Mesenchymal stem cell (in vitro differentiated cells and primary cell): ENCODE measurements around the gene COPE.
A peak's percentile ranks its signal among the peaks of the same experiment; 100 is the strongest.

ENCODE experiments used
- DNase-seq: peaks from one replicate; pipeline ENCODE4 v3.0.0-alpha.2; 2013
- H2AFZ ChIP-seq: one replicate; pipeline ENCODE4 v1.6.1; 2013; ENCODE audit warnings: low read depth, mild to moderate bottlenecking, control low read depth, inconsistent platforms, low read length, moderate library complexity
- H2AK5ac ChIP-seq: 2 replicates; pipeline ENCODE4 v1.6.1; 2013; ENCODE audit warnings: low read length, moderate library complexity, mild to moderate bottlenecking, inconsistent platforms; ENCODE audit not compliant: severe bottlenecking
- H2BK120ac ChIP-seq: one replicate; pipeline ENCODE4 v1.6.1; 2013; ENCODE audit warnings: low read depth, mild to moderate bottlenecking, inconsistent platforms, low read length, moderate library complexity
- H2BK12ac ChIP-seq, 2 experiments: one replicate each; pipeline ENCODE4 v1.6.1; 2013; ENCODE audit warnings: inconsistent platforms in 2 of 2, low read length in 2 of 2, mild to moderate bottlenecking in 2 of 2, moderate library complexity in 2 of 2, control low read depth in 1 of 2
- H2BK15ac ChIP-seq: one replicate; pipeline ENCODE4 v1.6.1; 2013; ENCODE audit warnings: mild to moderate bottlenecking, low read depth, inconsistent platforms; ENCODE audit not compliant: poor library complexity, severe bottlenecking
- H2BK5ac ChIP-seq: 2 replicates; pipeline ENCODE4 v1.6.1; 2013; ENCODE audit warnings: low read depth, mild to moderate bottlenecking, low read length, control low read depth, inconsistent platforms; ENCODE audit not compliant: poor library complexity, severe bottlenecking
- H3K14ac ChIP-seq, 2 experiments: one replicate each; pipeline ENCODE4 v1.6.1; 2013; ENCODE audit warnings: inconsistent platforms in 2 of 2, low read length in 2 of 2, control low read depth in 1 of 2, mild to moderate bottlenecking in 1 of 2, moderate library complexity in 1 of 2
- H3K18ac ChIP-seq, 2 experiments: one replicate each; pipeline ENCODE4 v1.6.1; 2013; ENCODE audit warnings: inconsistent platforms in 2 of 2, low read length in 2 of 2, control low read depth in 1 of 2, low read depth in 1 of 2, mild to moderate bottlenecking in 1 of 2
- H3K23ac ChIP-seq, 2 experiments: one replicate each; pipeline ENCODE4 v1.6.1; 2013; ENCODE audit warnings: inconsistent platforms in 2 of 2, low read length in 2 of 2, mild to moderate bottlenecking in 2 of 2, moderate library complexity in 2 of 2, control low read depth in 1 of 2
- H3K27ac ChIP-seq: 2 replicates; pipeline ENCODE4 v1.5.1; 2013; ENCODE audit warnings: mild to moderate bottlenecking, moderate library complexity, low read length, control low read depth, inconsistent platforms; ENCODE audit not compliant: poor library complexity, severe bottlenecking
- H3K27me3 ChIP-seq, 2 experiments: 2 replicates each; pipeline versions ENCODE4 v1.6.1 to v1.7.0; 2013; ENCODE audit warnings: low read length in 2 of 2, mild to moderate bottlenecking in 2 of 2, moderate library complexity in 2 of 2, control low read depth in 1 of 2, inconsistent platforms in 1 of 2; ENCODE audit not compliant: control insufficient read depth in 1 of 2, insufficient read depth in 1 of 2
- H3K36me3 ChIP-seq, 2 experiments: 2 replicates each; pipeline versions ENCODE4 v1.6.1 to v1.7.0; 2013; ENCODE audit warnings: low read length in 2 of 2, control low read depth in 1 of 2, inconsistent platforms in 1 of 2, low read depth in 1 of 2, mild to moderate bottlenecking in 1 of 2; ENCODE audit not compliant: insufficient read depth in 2 of 2, control insufficient read depth in 1 of 2
- H3K4ac ChIP-seq, 2 experiments: one replicate each; pipeline ENCODE4 v1.6.1; 2013; ENCODE audit warnings: inconsistent platforms in 2 of 2, low read length in 2 of 2, mild to moderate bottlenecking in 2 of 2, moderate library complexity in 2 of 2, control low read depth in 1 of 2, low read depth in 1 of 2
- H3K4me1 ChIP-seq: 2 replicates; pipeline ENCODE4 v1.6.1; 2013; ENCODE audit warnings: low read depth, low read length, control low read depth; ENCODE audit not compliant: control insufficient read depth, insufficient read depth
- H3K4me2 ChIP-seq: 2 replicates; pipeline ENCODE4 v1.6.1; 2013; ENCODE audit warnings: low read length, mild to moderate bottlenecking, inconsistent platforms; ENCODE audit not compliant: poor library complexity, severe bottlenecking
- H3K4me3 ChIP-seq, 2 experiments: 2 replicates each; pipeline versions ENCODE4 v1.5.1 to v1.7.0; 2013; ENCODE audit warnings: low read length in 2 of 2, mild to moderate bottlenecking in 2 of 2, control low read depth in 1 of 2, low read depth in 1 of 2; ENCODE audit not compliant: insufficient read depth in 1 of 2
- H3K79me1 ChIP-seq: replicated peaks from 2 replicates; pipeline ENCODE4 v1.6.1; 2013; ENCODE audit warnings: mild to moderate bottlenecking, control low read depth, low read length, inconsistent platforms; ENCODE audit not compliant: poor library complexity, severe bottlenecking
- H3K9ac ChIP-seq: 2 replicates; pipeline ENCODE4 v1.7.0; 2013; ENCODE audit warnings: mild to moderate bottlenecking, low read length, moderate library complexity
- H3K9me3 ChIP-seq: 2 replicates; pipeline ENCODE4 v1.7.0; 2013; ENCODE audit warnings: mild to moderate bottlenecking, low read length; ENCODE audit not compliant: control insufficient read depth
- H4K8ac ChIP-seq: one replicate; pipeline ENCODE4 v1.6.1; 2013; ENCODE audit warnings: inconsistent platforms, mild to moderate bottlenecking, low read length, moderate library complexity
- H4K91ac ChIP-seq: one replicate; pipeline ENCODE4 v1.6.1; 2013; ENCODE audit warnings: mild to moderate bottlenecking, low read length, inconsistent platforms
- WGBS: methylation state at CpG from one replicate; pipeline ENCODE4 v1.1.7; 2013; ENCODE audit warnings: mixed read lengths; 5-methylcytosine and 5-hydroxymethylcytosine counted together

The COPE gene

DNA sequence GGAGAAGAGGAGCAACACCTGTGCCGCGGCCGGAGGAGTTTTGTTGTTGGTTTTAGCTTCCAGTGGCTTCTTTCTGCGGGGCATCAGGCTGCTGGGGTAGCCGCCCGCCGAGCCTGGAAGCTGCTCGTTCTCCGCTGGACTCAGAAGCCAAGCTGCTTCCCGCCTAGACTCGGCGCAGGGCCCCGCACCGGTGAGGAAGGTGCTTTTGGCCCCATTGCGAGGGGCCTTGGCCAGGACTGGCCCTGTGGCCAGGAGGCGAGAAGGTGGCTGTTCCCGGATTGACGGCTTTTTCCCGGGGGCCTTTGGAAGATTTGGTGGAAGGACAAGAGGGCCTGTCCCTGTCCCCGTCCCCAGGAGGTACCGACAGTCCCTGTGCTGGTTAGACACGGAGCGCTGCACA, 52.0 kb downstream of the COPE start:
- Histone ChIP-seq H3K9ac (no peak overlapping the region), H2BK15ac (no peak overlapping the region), H2AFZ (no peak overlapping the region), H3K14ac (no peak overlapping the region), H3K23ac (no peak overlapping the region), H3K4me3 (no peak overlapping the region), H4K91ac (no peak overlapping the region), H4K8ac (no peak overlapping the region), H2BK120ac (no peak overlapping the region), H2BK12ac (no peak overlapping the region), H3K79me1 (peaks cover 29% of the 10 kb centered on the region), H3K27me3 (no peaks in the 10 kb centered on the region), H3K4me2 (no peak overlapping the region), H2BK5ac (no peak overlapping the region), H3K9me3 (no peaks in the 10 kb centered on the region), H3K4ac (no peak overlapping the region), H3K36me3 (peaks cover 69 to 86% of the 10 kb centered on the region in 2 experiments), H3K4me1 (peaks cover 5% of the 10 kb centered on the region), H2AK5ac (no peak overlapping the region), H3K18ac (no peak overlapping the region), H3K27ac (no peak overlapping the region)
- no peak for DNase-seq
- WGBS: 96% methylated on average over 23 of the region's 23 CpGs

GRCh38 chr19:18866800-18867123, 52.4 kb downstream of the COPE start:
- 84% methylated on average over 16 of the region's 17 CpGs for WGBS
- Histone ChIP-seq H4K91ac (no peak overlapping the region), H2AFZ (no peak overlapping the region), H3K27ac (no peak overlapping the region), H4K8ac (peak overlapping the region; percentile 13), H3K23ac (no peak overlapping the region), H2BK15ac (no peak overlapping the region), H3K36me3 (peaks cover 70 to 90% of the 10 kb centered on the region in 2 experiments), H2AK5ac (no peak overlapping the region), H3K18ac (no peak overlapping the region), H2BK120ac (no peak overlapping the region), H3K27me3 (no peaks in the 10 kb centered on the region), H2BK12ac (no peak overlapping the region), H3K9ac (no peak overlapping the region), H2BK5ac (no peak overlapping the region), H3K4ac (no peak overlapping the region), H3K9me3 (no peaks in the 10 kb centered on the region), H3K4me1 (peaks cover 5% of the 10 kb centered on the region), H3K79me1 (peaks cover 33% of the 10 kb centered on the region), H3K4me2 (no peak overlapping the region), H3K14ac (no peak overlapping the region), H3K4me3 (no peak overlapping the region)
- DNase-seq: no peak

DNA sequence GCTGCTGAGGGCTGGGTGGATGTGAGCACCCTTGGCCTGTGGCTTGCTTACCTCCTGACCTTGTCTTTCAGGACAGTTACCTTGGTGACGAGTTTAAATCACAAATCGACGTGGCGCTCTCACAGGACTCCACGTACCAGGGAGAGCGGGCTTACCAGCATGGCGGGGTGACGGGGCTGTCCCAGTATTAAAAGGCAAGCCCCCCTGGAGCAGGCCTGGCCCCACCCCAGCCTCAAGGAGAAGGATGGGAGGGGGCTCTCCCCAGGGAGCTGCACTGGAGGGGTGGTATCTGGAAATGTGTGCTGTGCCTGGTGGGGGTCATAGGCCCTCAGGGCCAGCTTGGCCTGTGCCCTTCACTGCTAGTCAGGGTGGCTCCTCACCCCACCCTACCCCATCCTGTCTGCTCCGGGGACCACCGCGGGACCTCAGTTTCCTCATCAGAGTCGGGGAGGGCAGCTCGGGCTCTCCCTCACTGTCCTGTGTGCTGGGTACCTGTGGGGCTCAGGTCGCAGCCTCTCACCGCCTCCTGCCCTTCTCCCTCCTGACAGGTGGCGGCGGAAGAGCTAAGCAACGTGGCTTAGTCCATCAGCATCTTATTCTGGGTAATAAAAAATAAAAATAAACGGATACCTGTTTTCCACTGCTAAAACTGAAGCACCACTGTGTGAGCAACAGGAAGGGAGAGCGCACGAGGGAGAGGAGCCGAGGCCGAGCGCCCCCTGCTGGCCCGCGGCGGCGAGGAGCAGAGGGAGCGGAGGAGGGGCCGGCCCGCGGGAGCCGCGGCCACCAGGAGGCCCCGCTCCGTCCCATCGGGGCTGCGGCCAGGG, 53.0 kb downstream of the COPE start:
- H2AFZ ChIP-seq: no peak overlapping the region
- no peaks in the 10 kb centered on the region for H3K27me3 ChIP-seq
- peaks cover 71 to 93% of the 10 kb centered on the region in 2 experiments for H3K36me3 ChIP-seq
- H2BK120ac ChIP-seq: no peak overlapping the region
- H3K4me2 ChIP-seq: no peak overlapping the region
- no peak overlapping the region for H2BK12ac ChIP-seq
- 56% methylated on average over 25 of the region's 38 CpGs for WGBS
- H3K27ac ChIP-seq: no peak overlapping the region
- no peak overlapping the region for H3K23ac ChIP-seq
- no peak overlapping the region for H3K14ac ChIP-seq
- H2BK5ac ChIP-seq: no peak overlapping the region
- H3K4ac ChIP-seq: no peak overlapping the region
- H3K9me3 ChIP-seq: no peaks in the 10 kb centered on the region
- peaks cover 35% of the 10 kb centered on the region for H3K79me1 ChIP-seq
- no peak overlapping the region for H2BK15ac ChIP-seq
- DNase-seq: peak; percentile 54
- H3K18ac ChIP-seq: no peak overlapping the region
- no peak overlapping the region for H3K9ac ChIP-seq
- peaks cover 5% of the 10 kb centered on the region for H3K4me1 ChIP-seq
- peak overlapping the region; percentile 13 for H4K8ac ChIP-seq
- no peak overlapping the region for H2AK5ac ChIP-seq
- H4K91ac ChIP-seq: no peak overlapping the region
- H3K4me3 ChIP-seq: no peak overlapping the region

- Histone ChIP-seq H3K36me3 (peaks cover 79 to 96% of the 10 kb centered on the region in 2 experiments), H3K4me3 (no peak overlapping the region), H4K91ac (no peak overlapping the region), H3K18ac (no peak overlapping the region), H2BK15ac (no peak overlapping the region), H3K9me3 (no peaks in the 10 kb centered on the region), H2AFZ (no peak overlapping the region), H3K14ac (no peak overlapping the region), H3K27me3 (no peaks in the 10 kb centered on the region), H3K4me2 (no peak overlapping the region), H3K9ac (no peak overlapping the region), H3K23ac (no peak overlapping the region), H3K27ac (no peak overlapping the region), H2AK5ac (no peak overlapping the region), H2BK120ac (no peak overlapping the region), H4K8ac (no peak overlapping the region), H3K4me1 (peaks cover 5% of the 10 kb centered on the region), H2BK12ac (no peak overlapping the region), H2BK5ac (no peak overlapping the region), H3K4ac (no peak overlapping the region), H3K79me1 (peaks cover 39% of the 10 kb centered on the region)
- 97% methylated on average over 27 of the region's 27 CpGs for WGBS
- no peak for DNase-seq
These were observed 53.8 kb downstream of the COPE start for GRCh38 chr19:18865106-18865972.
